HG02763 (cell line): ENCODE results near the gene TYSND1.
"Not testable (repeated sequence)": the region's sequence is repeated elsewhere in the genome, so short reads cannot be mapped to it uniquely, and the experiment has no call there.

Experiments used
- ATAC-seq: cut with Tn5 transposase; IDR thresholded peaks from one replicate; pipeline ENCODE4 v1.9.1; 2021; ENCODE audit warnings: mild to moderate bottlenecking, moderate library complexity; ENCODE audit not compliant: unreplicated experiment

The TYSND1 gene

DNA sequence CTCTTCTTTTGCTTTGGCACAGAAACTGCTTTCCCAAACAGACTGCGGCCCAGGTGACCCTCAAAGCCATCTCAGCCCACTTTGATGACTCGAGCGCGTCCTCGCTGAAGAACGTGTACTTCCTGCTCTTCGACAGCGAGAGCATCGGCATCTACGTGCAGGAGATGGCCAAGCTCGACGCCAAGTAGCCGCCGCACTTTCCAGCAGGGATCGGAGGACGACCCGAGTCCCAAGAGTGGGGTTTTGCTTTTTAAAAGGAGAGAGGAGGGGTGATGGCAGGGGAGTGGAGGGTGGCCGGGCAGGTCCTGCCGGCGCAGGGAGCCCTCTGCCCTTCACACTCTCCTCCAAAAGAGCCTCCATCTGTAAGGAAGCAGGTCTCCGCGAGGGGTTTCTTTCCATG, 35.0 kb downstream of the TYSND1 start:
- ATAC-seq: no peak

DNA sequence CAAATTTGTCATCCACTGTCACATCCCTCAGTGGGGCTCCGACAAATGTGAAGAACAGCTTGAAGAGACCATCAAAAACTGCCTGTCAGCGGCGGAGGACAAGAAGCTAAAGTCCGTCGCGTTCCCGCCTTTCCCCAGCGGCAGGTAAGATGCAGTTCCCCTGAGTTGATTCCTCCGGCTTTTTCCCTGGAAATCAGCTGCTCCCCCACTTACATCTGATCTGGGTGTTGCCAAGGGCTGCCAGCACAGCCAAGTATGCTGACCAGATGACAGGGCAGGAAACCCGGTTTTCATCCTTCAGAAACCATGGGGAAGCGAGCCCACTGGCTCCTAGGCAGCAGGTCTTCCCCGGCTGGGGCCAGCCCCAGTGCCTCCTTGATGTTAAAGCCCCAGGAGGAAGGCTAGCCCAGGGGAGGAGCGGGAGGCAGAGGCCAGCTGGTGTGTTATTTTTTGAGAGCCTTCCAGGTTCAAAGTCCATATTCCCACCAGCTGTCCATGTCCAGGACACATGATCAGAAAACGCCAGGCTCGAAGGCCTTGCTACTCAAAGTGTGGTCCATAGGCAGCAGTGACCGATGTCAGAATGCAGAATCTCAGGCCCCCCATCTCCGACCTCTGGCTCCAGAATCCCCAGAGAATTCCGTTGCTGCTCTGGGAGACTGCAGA, 37.3 kb downstream of the TYSND1 start:
- ATAC-seq: no peak

DNA sequence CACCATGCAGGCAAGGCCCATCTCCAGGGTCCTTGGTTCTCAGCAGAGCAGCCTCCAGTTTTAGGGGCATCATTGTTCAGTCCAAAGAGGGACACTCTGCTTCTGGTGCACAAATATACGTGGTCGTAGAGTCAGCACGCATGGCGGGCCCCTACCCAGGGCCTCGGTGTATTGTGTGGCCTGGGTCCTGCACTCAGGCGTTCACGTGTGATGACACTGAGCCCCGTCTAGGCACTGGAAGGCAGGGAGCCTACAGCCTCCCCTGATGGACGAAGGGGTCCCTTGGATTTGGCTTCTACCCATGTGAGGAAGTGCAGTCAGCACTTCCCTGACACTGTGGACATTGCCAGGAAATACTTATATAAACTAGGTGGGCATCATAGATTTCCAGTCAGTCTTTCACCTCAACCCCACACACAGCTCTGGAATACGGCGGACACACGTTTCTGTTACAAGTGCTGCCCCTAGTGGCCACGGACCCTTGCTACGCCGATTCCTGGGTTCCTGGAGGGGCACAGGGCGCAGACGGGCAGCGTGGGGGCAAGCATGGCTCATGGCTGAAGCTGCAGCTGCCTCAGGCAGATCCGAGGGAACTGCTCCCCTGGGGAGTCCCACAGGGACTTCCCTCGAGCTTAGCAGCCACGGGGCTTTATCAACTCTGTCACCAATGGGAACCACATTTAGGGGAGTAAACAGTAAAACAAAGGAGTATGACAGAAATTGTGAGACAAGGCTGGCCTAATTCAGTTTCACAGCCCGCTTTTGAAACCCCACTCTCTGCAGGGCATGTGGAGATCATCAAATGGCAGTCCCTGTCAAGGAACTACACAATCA, 39.3 kb downstream of the TYSND1 start:
- ATAC-seq: no peak

DNA sequence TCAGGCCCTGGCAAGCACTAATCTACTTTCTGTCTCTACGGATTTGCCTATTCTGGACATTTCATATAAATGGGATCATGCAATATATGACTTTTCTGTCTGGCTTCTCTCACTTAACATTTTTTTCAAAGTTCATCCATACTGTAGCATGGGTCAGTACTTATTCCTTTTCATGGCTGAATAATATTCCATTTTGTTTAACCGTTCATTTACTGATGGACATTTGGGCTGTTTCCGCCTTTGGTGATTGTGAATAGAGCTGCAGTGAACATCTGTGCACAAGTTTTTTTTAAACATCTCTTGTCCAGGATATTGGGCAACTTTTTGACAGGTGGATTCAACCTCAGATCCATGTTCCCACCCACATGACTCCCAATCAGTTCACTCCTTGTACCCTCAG, 44.8 kb downstream of the TYSND1 start:
- no peak for ATAC-seq

DNA sequence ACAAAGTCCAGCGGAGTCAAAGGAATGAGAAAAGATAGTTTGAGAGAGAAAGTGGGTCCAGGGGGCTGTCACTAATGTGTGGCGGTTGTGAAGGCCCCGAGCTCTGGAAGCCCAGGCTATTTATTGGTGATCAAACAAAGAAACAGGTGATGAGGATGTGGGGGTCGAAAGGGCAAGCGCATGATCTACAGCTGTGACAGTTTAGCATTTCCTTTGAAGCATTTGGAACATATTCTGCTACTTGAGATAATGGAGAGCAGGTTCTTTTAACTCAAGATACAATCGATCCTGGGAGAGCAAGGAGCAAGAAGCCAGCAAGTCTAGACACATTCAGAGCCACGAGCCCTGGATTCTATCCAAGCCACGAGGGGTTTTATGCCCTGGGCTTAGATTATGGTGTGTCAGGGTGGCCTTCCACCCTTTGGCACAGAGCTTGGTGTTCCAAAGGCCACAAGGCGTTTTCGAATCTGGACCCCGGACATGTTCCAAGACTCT, 45.4 kb downstream of the TYSND1 start:
- ATAC-seq: not testable (repeated sequence)

DNA sequence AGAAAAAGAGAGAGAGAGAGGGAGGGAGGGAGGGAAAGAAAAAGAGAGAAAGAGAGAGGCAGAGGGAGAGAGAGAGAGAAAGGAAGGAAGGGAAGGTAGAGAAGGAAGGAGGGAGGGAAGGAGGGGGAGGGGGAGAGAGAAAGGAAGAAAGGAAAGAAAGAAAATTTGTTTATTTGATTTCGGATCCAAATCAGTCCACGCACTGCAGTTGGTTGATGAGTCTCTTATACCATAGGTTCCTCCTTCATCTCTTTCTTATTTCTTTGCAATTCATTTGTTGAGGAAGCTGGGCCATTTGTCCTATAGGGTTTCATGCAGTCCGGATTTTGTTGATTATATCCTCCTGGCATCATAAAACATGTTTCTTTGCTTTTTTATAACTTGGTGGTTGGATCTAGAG, 48.2 kb downstream of the TYSND1 start:
- no peak for ATAC-seq

DNA sequence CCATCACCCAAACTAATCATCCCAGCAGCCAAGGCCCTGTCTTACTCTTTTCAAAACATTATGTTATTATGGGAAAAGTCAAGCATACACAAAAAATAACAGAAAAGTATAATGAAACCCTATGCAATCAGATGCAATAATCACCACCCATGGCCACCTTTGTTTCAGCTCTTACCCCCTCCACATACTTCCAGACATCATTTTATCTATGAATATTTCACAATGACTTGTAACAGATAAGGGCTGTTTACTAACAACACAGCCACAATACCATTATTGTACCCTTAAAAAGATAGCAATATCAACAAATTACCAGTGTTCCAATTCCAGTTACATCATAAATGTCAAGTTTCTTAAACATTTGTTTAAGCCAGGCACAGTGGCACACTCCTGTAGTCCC, 49.0 kb downstream of the TYSND1 start:
- ATAC-seq: no peak

DNA sequence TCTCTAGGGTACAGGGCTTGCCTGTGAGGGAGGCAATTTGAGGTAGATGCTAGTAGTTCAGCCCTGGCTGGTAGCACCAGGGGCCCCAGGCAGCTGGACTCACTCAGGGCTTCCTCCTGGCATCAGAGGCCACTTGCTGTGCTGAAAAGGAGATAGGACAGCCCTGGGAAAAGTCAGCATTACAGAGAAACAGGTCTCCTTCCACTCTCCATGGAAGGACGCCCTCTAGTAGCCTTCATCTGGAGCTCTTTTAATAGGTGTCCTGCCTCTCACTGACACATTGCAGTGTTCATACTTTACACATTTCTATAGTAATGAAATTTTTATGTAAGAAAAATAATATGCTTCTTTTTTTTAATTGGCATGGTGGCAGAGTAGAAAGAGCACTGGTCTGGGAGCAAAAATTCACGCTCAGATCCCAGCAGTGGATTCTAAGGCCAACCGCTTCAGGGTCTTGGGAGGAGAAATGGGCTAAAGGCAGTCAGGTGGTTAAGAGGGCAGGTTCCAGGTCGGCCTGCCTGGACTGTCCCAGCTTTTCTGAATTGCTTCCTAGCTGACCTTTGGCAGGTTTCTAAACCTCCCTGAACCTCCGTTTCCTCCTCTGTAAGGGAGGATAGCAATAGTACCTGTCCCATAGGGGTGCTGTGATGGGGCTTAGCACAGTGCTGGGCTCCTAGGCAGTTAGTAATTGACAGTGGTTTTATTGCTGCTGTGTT, 49.6 kb downstream of the TYSND1 start:
- ATAC-seq: no peak

DNA sequence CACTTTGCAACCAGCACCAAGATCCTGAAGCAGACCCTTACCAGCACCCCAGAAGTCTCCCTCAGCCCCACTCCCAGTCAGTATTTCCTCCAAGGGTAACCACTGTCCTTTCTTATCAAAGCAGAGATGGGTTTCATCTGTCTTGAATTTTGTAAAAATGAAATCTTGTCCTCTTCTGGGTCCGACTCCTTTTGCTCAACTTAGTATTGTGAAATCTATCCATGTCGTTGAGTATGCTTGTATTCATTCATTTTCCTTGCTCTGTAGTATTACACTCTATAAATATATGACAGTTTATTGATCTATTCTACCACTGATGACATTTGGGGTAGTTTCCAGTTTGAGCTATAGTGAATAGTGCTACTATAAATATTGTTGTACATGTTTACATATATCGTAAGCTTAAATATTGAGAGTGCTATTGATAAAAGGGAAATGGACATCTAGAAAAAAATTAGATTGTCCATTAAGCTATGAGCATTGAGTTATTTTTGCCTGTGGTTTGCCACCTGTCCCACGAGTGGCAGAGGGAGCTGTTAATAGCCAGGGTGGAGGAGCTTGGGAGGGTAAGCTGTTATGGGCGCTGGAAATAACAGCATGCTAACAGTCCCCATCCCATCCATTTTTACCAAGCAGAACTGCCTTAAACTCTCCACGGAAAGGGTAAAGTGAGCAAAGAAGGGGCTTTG, 50.3 kb downstream of the TYSND1 start:
- ATAC-seq: no peak

DNA sequence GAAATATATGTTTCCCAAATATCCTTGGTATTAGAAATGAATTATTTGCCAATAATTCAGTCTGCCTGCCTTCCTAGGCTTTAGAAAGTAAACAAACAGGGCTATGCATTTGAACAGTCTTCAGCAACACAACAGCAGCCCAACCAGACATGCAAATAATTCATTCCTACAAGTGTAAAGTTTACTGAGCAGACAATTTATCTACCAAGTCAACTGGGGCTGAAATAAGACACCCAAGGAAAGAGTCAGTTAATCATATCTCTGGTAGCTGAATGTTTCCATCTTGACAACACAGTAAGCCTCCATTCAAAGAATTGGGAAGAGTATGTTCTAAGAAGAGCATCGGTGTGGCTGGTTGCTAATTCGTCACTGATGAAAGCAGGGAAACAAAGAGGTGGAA, 52.2 kb downstream of the TYSND1 start:
- no peak for ATAC-seq

DNA sequence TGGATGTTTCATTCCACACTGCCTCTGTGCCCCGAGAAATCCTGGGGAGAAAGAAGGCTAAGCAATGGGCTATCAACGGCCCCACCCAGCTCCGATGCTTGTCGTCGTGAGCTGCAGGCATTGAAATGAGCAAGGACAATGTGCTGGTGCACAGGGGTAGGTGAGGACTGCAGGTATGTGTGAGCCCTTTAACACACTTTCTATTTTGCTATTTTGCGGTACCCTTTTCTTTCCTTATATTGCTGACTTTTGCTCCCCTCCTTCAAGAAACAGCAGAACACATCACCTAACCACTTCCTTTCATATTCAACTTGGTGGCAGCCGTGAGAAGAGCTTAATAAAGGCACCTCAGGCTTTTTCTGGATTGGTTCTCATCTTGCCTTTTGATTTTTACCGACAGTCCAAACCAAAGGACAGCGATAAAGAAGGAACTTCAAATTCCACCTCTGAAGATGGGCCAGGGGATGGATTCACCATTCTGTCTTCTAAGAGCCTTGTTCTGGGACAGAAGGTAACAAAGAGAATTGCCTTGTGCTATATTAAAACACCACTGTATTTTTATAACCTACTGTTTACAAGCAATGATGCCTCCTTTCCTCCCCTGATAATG, 53.1 kb downstream of the TYSND1 start:
- ATAC-seq: no peak

DNA sequence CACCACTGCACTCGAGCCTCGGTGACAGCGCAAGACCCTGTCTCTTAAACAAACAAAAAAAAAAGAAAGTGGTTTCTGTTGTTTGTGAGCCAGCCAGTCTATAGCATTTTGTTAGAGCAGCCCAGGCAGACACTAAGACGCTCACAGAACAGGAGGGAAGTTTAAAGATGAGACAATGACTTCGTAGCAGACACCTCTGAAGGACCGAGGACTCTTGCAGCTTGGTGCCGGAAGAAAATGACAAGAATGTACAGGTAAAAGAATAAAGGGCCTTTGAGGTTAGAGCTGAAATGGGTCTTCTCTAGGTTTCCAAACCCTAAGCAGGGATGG, 54.1 kb downstream of the TYSND1 start:
- ATAC-seq: no peak

DNA sequence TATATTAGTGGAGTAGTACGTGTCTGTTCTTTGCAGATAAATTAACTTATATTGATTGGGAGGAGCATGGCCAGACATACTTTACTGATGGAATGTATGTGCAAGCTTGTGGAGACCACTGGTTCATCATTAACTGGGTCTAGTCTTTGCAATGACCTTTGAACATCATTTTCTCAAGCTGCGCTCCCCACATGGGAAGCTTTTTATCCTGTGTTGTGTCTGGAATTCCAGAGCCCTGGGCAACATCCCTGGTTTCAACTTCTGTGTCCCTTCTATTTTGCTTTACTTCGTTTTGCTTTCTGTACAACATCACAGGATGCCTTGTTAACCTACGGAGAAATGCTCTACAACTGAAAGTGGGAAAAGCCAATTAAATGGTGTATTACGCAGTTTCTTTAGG, 55.5 kb downstream of the TYSND1 start:
- ATAC-seq: no peak

DNA sequence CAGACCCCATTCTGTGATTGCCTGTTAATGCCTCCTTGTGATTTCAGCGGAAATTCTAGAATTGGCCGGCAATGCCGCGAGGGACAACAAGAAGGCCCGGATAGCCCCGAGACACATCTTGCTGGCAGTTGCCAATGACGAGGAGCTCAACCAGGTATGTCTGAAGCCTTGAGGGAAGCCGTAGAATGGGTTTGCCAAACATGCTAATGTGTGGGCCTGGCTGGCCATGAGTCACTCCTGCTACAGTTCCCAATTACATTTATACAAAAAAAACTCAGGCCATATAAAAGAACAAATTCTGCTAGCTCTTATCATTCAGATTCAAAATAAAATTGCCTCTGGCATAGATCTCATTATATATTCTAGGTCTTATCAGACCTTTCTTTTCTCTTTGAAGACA, 56.5 kb downstream of the TYSND1 start:
- ATAC-seq: no peak

DNA sequence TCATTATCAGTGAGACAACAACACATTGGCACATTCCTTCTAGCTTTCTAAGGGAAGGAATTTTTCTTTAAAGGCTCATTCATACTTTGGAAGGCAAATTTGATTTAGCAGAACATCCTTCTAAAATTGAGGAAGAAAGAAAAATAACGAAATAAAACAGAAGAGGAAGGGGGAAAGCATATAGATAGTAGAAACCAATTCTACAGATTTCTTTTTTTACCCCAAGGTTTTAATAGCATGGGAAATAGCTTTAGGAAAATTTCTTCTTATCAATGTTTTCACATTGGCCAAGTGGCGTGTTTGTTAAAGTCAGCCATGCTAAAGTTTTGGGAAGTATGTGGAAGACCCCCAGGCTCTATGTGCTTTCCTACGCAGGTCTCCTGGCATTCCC, 58.2 kb downstream of the TYSND1 start:
- no peak for ATAC-seq
